Muscle layer of colon (tissue), 2 donors: ENCODE measurements around the gene ACTN2.

ENCODE experiments used
- H3K27ac ChIP-seq: one replicate; pipeline ENCODE4 v1.7.0; 2013; ENCODE audit warnings: low read depth, mild to moderate bottlenecking, low read length, moderate library complexity
- H3K27me3 ChIP-seq, 2 donors: one replicate each; pipeline ENCODE4 v1.7.0; 2013; ENCODE audit warnings: low read length in 2 of 2, mild to moderate bottlenecking in 2 of 2; ENCODE audit not compliant: insufficient read depth in 2 of 2, control insufficient read depth in 1 of 2
- H3K36me3 ChIP-seq: one replicate; pipeline ENCODE4 v1.7.0; 2013; ENCODE audit warnings: mild to moderate bottlenecking, low read length; ENCODE audit not compliant: insufficient read depth
- H3K4me1 ChIP-seq: one replicate; pipeline ENCODE4 v1.7.0; 2013; ENCODE audit warnings: mild to moderate bottlenecking, low read length; ENCODE audit not compliant: insufficient read depth
- H3K4me3 ChIP-seq, 2 donors: one replicate each; pipeline ENCODE4 v1.7.0; 2013; ENCODE audit warnings: low read length in 2 of 2, low read depth in 1 of 2, mild to moderate bottlenecking in 1 of 2, moderate library complexity in 1 of 2
- H3K9ac ChIP-seq: one replicate; pipeline ENCODE4 v1.7.0; 2013; ENCODE audit warnings: low read length
- H3K9me3 ChIP-seq: one replicate; pipeline ENCODE4 v1.7.0; 2013; ENCODE audit warnings: mild to moderate bottlenecking, low read length
- donor health status: abdominal sarcoma.
- donor health status: Adenocarcinoma of cecum.

Gene ACTN2

DNA sequence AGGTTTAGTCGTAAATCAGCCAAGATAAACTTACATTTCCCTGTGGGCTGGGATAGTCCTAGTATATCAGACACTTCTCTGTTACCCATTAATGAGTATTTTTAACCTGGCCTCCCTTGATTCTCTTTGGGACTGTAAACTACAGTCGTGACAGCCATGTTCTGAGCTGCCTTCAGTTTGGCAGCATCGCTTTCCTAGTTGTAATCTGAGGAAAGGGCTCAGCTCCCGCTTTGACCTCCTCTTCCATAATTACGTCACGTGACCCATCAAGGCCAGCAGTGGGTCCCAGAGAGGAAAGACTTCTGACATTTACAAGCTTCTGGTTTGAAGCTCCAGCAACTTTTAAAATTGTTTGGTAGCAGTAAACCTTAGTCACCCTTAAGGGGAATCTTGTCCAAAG is 74.2 kb downstream of the ACTN2 start:
- H3K36me3 ChIP-seq, result no peaks in the 10 kb centered on the region
- H3K4me1 ChIP-seq, result peaks cover 6% of the 10 kb centered on the region
- no peak overlapping the region for H3K4me3 ChIP-seq
- H3K27ac ChIP-seq, result no peak overlapping the region
- H3K9me3 ChIP-seq, result no peaks in the 10 kb centered on the region
- no peaks in the 10 kb centered on the region for H3K27me3 ChIP-seq
- H3K9ac ChIP-seq, result no peak overlapping the region

DNA sequence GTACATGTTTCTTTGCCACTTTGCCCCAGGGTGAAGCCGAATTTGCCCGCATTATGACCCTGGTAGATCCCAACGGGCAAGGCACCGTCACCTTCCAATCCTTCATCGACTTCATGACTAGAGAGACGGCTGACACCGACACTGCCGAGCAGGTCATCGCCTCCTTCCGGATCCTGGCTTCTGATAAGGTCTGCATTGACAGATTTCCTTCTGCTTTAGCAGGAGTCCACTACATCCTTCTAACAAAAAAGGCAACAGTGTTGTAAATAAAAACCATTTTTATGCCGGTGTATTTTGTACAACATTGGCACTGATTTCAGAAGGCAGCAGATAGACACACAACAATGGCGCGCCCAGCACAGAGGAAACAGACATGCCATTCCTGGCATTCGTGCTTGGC is 74.7 kb downstream of the ACTN2 start:
- H3K27me3 ChIP-seq, result no peaks in the 10 kb centered on the region
- no peaks in the 10 kb centered on the region for H3K36me3 ChIP-seq
- no peak overlapping the region for H3K27ac ChIP-seq
- no peak overlapping the region for H3K4me3 ChIP-seq
- no peak overlapping the region for H3K9ac ChIP-seq
- H3K9me3 ChIP-seq, result no peaks in the 10 kb centered on the region
- H3K4me1 ChIP-seq, result peaks cover 6% of the 10 kb centered on the region

DNA sequence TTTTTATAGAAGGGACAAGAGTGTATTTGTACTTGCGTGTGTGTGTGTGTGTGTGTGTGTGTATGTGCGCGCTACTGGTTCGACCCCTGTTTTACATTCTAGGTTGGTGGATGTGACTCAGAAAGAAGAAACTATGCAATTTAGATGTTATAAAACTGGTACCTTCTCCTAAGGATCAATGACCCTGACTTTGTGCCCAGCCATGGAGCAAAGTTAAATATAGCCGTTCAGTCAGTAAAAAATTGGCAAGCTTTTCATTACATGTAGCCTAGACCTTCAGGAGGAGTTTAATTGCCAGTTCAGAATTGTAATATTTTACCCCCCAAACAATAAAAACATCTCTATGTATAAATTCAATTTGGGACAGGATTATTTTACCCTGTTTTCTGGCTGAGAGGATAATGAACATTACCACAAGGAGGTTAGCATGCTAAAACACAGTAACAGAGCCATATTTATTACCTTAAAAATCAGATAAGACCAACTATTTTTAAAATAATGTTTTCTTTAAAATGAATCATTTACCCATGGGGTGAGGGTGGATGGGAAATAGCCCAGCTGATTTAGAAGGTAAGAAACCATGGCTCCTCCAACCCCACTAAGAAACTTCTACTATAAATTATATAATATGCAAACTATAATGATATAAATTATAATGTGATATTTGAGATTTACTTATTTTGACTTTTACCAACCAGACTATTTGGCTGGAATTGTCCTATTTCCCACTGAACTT is 75.3 kb downstream of the ACTN2 start:
- H3K27me3 ChIP-seq, result no peaks in the 10 kb centered on the region
- no peak overlapping the region for H3K9ac ChIP-seq
- no peaks in the 10 kb centered on the region for H3K36me3 ChIP-seq
- peaks cover 6% of the 10 kb centered on the region for H3K4me1 ChIP-seq
- H3K4me3 ChIP-seq, result no peak overlapping the region
- H3K9me3 ChIP-seq, result no peaks in the 10 kb centered on the region
- no peak overlapping the region for H3K27ac ChIP-seq

DNA sequence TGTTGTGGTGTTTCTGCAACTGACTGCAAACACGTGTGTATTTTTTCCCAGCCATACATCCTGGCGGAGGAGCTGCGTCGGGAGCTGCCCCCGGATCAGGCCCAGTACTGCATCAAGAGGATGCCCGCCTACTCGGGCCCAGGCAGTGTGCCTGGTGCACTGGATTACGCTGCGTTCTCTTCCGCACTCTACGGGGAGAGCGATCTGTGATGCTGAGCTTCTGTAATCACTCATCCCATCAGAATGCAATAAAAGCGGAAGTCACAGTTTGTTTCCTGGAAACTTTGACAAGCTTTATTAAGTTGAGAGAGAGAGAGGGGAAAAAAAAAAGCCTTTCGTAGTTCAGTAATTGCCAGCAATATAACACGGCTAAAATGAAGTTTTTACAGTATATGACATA is 76.1 kb downstream of the ACTN2 start:
- no peak overlapping the region for H3K27ac ChIP-seq
- peaks cover 6% of the 10 kb centered on the region for H3K4me1 ChIP-seq
- H3K9me3 ChIP-seq, result no peaks in the 10 kb centered on the region
- H3K36me3 ChIP-seq, result no peaks in the 10 kb centered on the region
- no peak overlapping the region for H3K9ac ChIP-seq
- no peaks in the 10 kb centered on the region for H3K27me3 ChIP-seq
- no peak overlapping the region for H3K4me3 ChIP-seq

DNA sequence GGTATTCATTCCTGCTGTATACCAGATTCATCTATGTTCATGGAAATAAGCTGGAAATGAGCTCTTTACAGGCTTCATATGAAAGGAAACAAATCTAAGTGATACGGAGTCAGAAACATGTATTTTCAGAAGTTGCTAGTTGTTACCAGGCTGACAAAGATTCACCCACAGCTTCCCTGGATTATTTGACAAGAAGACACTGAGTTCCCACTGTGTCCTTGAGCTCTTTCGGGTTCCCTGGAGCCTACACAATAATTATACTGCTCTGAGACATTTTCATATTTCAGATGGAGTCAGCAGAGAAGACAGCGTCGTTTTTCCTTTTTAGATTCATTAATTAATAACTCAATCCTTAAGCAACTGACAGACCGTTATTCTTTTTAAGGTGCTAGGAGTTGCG is 79.5 kb downstream of the ACTN2 start:
- H3K36me3 ChIP-seq, result no peaks in the 10 kb centered on the region
- H3K4me1 ChIP-seq, result no peaks in the 10 kb centered on the region
- no peak overlapping the region for H3K4me3 ChIP-seq
- H3K27ac ChIP-seq, result no peak overlapping the region
- H3K9me3 ChIP-seq, result no peaks in the 10 kb centered on the region
- H3K9ac ChIP-seq, result no peak overlapping the region
- no peaks in the 10 kb centered on the region for H3K27me3 ChIP-seq

DNA sequence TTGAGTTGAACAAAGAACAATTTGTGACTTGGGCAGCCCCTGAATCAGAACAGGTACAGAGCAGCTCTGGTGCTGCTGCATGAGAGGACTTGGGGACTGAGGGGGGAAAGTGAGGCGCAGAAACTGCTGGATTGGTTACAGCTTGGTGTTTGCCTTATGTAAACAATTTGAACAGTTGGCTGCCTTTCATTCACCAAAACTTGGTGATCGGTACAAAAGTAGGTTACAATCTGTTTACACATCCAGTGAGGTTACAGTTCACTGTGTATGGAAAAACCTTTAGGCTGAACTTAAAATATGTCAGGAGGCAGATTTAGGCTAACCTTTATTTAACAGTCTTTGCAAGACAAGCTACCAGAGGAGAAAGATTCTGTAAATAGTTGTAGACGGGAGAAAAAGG is 80.2 kb downstream of the ACTN2 start:
- Histone ChIP-seq H3K36me3 (no peaks in the 10 kb centered on the region), H3K4me1 (no peaks in the 10 kb centered on the region), H3K4me3 (no peak overlapping the region), H3K9me3 (no peaks in the 10 kb centered on the region), H3K9ac (no peak overlapping the region), H3K27ac (no peak overlapping the region), H3K27me3 (no peaks in the 10 kb centered on the region)

DNA sequence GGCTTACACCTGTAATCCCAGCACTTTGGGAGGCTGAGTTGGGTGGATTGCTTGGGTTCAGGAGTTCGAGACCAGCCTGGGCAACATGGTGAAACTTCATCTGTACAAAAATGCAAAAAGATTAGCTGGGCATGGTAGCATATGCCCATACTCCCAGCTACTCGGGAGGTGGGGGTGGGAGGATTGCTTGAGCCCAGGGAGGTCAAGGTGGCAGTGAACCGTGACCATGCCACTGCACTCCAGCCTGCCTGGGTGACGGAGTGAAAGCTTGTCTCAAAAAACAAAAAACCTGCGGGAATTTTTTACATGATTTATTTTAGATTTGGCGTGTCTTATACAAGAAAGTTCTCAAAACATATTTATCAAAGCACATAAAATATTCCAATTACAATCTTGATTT is 81.0 kb downstream of the ACTN2 start:
- H3K27ac ChIP-seq, result no peak overlapping the region
- H3K4me3 ChIP-seq, result no peak overlapping the region
- no peaks in the 10 kb centered on the region for H3K9me3 ChIP-seq
- H3K4me1 ChIP-seq, result no peaks in the 10 kb centered on the region
- no peaks in the 10 kb centered on the region for H3K27me3 ChIP-seq
- no peaks in the 10 kb centered on the region for H3K36me3 ChIP-seq
- no peak overlapping the region for H3K9ac ChIP-seq

DNA sequence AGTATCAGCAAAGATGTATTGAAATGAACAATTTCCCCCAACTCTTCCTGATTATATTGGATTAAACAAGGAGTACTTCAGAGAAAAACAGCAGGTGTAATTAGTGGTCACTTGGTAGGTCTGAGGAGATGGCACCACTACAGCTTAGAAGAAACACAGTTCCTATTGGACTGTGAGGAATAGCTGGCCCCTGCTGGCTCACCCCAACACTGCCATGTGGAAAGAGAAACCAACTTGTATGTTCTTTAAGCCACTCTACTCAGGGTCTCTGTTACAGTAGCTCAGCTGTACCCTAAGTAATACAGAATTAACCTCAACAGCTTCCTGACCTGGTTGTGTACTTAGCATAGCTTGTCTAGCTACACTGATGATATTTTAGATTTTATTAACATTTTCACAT is 82.3 kb downstream of the ACTN2 start:
- Histone ChIP-seq H3K36me3 (no peaks in the 10 kb centered on the region), H3K27me3 (no peaks in the 10 kb centered on the region), H3K9ac (no peak overlapping the region), H3K4me3 (no peak overlapping the region), H3K4me1 (no peaks in the 10 kb centered on the region), H3K27ac (no peak overlapping the region), H3K9me3 (no peaks in the 10 kb centered on the region)

DNA sequence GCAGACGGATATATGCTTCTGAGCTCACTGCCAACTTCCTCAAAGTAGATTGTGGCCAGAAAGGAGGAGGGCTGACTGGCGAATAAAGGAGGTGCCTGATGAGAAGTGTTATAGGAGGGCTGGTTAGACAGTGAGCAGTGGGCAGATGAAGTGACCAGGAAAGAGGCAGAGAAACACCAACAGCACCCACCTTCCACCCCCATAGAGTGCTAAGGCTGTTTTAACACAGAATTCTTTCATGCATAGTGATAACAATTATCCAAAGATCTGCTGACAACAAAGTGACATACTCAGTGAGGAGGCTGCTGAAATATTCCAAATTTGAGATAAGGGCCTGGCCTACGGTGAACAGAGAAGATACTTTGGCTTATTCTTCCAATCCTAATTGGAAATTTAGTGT is 87.6 kb downstream of the ACTN2 start:
- Histone ChIP-seq H3K27ac (no peak overlapping the region), H3K27me3 (no peaks in the 10 kb centered on the region), H3K4me3 (no peak overlapping the region), H3K36me3 (no peaks in the 10 kb centered on the region), H3K9ac (no peak overlapping the region), H3K9me3 (no peaks in the 10 kb centered on the region), H3K4me1 (no peaks in the 10 kb centered on the region)

DNA sequence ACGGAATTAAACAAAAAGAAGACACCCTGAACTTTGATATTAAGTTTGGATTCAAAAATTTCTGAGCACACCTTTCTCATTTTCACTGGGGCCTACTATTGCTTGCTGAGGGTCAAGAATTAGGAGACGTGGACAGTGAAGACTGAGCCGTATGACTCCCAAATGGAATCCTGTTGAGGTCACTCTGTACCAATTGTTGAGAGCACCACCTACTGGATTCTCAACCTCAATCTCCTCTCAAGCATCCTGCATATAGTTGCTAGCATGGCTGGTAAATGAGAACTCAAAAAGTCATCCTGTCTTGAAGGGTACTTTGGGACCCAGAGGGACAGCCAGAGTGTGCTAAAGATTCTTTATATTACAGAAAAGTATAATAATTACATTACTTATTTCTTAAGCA is 88.6 kb downstream of the ACTN2 start:
- no peaks in the 10 kb centered on the region for H3K36me3 ChIP-seq
- H3K4me1 ChIP-seq, result no peaks in the 10 kb centered on the region
- H3K9ac ChIP-seq, result no peak overlapping the region
- H3K4me3 ChIP-seq, result no peak overlapping the region
- H3K9me3 ChIP-seq, result no peaks in the 10 kb centered on the region
- H3K27me3 ChIP-seq, result no peaks in the 10 kb centered on the region
- H3K27ac ChIP-seq, result no peak overlapping the region

DNA sequence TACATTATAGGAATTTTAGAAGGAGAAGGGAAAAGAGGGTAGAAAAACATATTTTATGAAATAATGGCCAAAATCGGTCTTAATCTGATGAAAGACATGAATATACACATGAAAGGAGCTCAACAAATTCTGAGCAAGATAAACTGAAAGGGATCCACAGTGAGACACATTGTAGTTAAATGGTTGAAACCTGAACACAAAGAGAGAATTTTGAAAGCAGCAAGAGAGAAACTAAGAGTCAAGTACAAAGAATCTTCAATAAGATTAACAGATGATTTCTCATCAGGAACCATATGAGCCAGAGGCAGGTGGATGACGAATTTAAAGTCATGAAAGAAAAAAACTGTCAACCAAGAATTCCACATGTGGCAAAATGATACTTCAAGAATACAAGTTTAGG is 93.0 kb downstream of the ACTN2 start:
- Histone ChIP-seq H3K27me3 (no peaks in the 10 kb centered on the region), H3K4me1 (no peaks in the 10 kb centered on the region), H3K4me3 (no peak overlapping the region), H3K9ac (no peak overlapping the region), H3K36me3 (no peaks in the 10 kb centered on the region), H3K27ac (no peak overlapping the region), H3K9me3 (no peaks in the 10 kb centered on the region)

DNA sequence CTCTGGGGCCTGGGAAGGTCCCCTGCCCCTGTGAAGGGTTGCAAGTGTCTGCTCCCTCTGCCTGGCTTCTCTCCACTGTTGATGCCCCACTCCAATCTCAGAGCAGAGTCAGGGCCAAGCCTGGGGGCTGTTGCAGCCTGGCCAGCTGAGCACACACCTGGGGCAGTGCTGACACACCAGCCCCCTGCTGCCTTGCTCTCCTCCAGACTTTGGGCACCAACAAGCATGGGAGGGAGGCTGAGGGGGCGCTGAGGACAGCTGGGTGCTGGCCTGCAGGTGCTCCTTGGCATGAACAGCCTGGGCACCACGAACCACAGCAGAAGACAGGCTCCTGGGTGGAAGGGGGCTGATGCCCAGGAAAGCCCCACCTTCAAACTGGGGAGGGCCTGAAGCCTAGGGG is 99.2 kb downstream of the ACTN2 start:
- no peaks in the 10 kb centered on the region for H3K27me3 ChIP-seq
- no peak overlapping the region for H3K27ac ChIP-seq
- no peaks in the 10 kb centered on the region for H3K9me3 ChIP-seq
- H3K36me3 ChIP-seq, result no peaks in the 10 kb centered on the region
- no peaks in the 10 kb centered on the region for H3K4me1 ChIP-seq
- no peak overlapping the region for H3K9ac ChIP-seq
- no peak overlapping the region for H3K4me3 ChIP-seq
